ENCODE measurements around the gene B4GALNT1. TPM values are rescaled to one million over a fixed set of nuclear protein-coding genes. Genes with fewer than 3 reads are reported as not detected.

The B4GALNT1 gene
- total and polyA plus RNA-seq, 10 of the 15 experiments (the other 5 are each of a cell fraction or from before 2014, with no cell fraction given): 0.01 to 0.38 (median 0.14) TPM; not detected in 3

- TF ChIP-seq REST (IDR thresholded peaks at IDR 0.05; ENCODE audit: low read depth, low read length) (no peak), RCOR1 (conservative IDR thresholded peaks at IDR 0.05; ENCODE audit: low read depth, low read length) (no peak), ZBTB33 (IDR thresholded peaks at IDR 0.05) (no peak), CTCF (IDR thresholded peaks at IDR 0.05 in 2 of 3, conservative IDR thresholded peaks at IDR 0.05 in 1 of 3; ENCODE audit: control insufficient read depth in 2 of 3, extremely low read depth in 1 of 3, insufficient read depth in 1 of 3, low read depth in 3 of 3, low read length in 3 of 3) (no peak), FOXM1 (IDR thresholded peaks at IDR 0.05; ENCODE audit: low read depth, low read length) (no peak), TAF1 (IDR thresholded peaks at IDR 0.05; ENCODE audit: borderline replicate concordance, low read depth, low read length) (no peak), ELK1 (IDR thresholded peaks at IDR 0.05; ENCODE audit: low read depth, low read length) (no peak)
Observed at GRCh38 chr12:57614948-57615500, 18.0 kb downstream of the B4GALNT1 start (continued).
